Stimulated activated naive CD4-positive, alpha-beta T cell (primary cell): ENCODE results near the gene CC2D2B.
A peak's percentile ranks its signal among the peaks of the same experiment; 100 is the strongest.
"Not testable (repeated sequence)": the region's sequence is repeated elsewhere in the genome, so short reads cannot be mapped to it uniquely, and the experiment has no call there.

ENCODE experiments used
- DNase-seq, 6 experiments: peaks; one replicate each; lab custom pipeline; 2025; lab: John Stamatoyannopoulos, UW

The CC2D2B gene

DNA sequence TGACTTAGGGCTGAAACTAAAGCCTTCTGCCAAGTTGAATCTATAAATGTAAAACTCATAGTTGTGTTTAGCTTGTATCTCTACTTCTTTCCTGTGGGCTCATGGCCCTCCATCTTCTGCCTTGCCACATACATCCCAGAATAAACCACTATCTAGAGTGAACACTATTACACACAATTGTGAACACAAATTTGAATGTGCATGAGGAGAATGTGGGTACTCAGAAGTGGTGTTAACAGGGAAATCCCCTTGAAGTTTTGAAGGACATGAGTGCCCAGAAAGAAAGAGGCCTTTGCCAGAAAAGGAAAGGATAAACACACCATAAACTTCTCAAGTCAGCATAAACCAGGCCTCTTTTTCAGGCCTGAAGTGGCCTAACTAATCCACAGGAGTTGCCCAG is 115.4 kb downstream of the CC2D2B start:
- DNase-seq = no peak

DNA sequence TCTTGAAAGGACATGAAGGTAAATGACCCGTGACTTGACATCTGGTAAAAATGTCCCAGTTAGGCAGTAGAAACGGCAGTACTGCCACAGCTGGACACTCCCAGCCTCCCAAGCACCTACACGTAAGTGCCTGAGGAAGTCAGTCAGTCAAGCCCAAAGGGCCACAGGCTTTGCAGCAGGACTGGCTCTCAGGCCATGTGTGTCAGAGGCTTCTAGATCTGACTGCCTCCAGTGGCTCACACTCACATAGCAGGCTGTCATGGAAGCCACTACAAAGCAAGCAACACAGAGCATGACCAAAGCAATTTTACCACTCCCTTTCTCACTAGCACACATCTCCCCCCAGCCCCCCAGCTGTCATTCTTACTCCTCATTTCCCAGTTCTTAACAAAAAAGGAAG is 117.8 kb downstream of the CC2D2B start:
- no peak for DNase-seq

- no peak for DNase-seq
These were observed 126.8 kb downstream of the CC2D2B start for GRCh38 chr10:96034625-96035024.

DNA sequence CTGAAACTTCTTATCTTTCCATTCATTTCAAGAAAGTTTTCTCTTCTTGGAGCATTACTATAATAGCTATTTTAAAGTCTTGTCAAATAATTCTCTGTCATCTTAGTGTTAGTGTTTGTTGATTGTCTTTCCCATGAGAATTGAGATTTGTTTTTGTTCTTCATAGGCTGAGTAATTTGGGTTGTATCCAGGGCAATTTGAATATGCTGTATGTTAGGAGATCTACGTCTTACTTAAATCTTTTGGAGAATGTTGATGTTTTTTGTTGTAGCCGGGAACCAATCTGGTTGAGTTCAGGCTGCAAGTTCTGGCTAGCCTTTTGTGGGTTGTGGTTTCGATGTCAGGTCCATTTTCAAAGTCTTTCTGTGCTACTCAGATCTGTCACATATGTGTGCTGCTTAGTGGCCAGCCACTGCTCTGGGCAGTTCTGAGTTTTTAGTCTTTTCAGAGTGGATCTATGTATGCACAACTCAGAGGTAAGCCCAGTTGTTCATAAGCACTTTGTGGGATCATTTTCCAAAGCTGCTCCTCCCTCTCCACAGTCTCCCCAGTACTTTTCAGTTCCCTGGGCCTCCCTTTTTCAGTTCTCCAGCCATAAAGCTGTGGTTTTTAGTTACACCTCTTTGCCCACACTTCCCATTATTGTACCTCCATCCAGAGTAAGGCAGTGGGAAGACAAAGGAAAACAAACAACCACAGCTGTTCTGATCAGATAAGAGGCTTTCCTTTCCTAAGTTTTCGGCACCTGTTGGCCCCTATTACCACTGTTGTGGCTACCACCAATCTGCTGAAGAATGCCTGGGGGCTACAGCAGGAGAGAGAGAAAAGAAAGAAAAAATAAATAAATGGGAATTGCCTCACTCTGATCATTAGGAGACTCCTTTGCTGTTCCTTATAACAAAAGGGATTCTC is 131.0 kb downstream of the CC2D2B start:
- no peak for DNase-seq

GRCh38 chr10:96041146-96041545 is 133.4 kb downstream of the CC2D2B start:
- no peak for DNase-seq

- peak; percentile 68 to 85 (median 78) for DNase-seq
These were observed 135.5 kb downstream of the CC2D2B start, which contains the start of gene CCNJ for GRCh38 chr10:96043033-96043892. Gene CCNJ, plus strand, starts transcription at chr10:96043583. Its CDS starts 811 bp downstream, at chr10:96044394.

- DNase-seq = peak; percentile 22 to 74 (median 46)
These were observed 136.3 kb downstream of the CC2D2B start for GRCh38 chr10:96043893-96044715.

GRCh38 chr10:96044736-96045135 is 137.0 kb downstream of the CC2D2B start:
- no peak for DNase-seq

DNA sequence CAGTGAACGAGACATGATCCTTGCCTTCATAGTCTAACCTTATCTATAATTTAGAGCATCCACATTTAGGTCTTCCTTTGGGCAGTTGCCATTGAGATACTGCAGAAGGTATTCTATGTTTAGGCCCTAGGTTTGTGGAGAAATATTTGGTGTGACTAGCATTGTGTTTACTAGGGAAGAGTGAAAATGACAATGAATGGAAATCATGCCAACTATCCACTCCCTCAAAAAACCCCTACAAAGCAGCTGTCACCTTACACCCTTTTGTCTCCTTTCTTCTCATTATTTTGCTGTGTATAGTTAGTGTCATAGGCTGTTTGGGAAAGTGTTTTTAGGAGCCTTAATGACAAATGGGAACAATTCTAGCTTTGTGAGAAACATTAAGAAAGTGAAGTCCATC is 138.8 kb downstream of the CC2D2B start:
- DNase-seq = no peak

DNA sequence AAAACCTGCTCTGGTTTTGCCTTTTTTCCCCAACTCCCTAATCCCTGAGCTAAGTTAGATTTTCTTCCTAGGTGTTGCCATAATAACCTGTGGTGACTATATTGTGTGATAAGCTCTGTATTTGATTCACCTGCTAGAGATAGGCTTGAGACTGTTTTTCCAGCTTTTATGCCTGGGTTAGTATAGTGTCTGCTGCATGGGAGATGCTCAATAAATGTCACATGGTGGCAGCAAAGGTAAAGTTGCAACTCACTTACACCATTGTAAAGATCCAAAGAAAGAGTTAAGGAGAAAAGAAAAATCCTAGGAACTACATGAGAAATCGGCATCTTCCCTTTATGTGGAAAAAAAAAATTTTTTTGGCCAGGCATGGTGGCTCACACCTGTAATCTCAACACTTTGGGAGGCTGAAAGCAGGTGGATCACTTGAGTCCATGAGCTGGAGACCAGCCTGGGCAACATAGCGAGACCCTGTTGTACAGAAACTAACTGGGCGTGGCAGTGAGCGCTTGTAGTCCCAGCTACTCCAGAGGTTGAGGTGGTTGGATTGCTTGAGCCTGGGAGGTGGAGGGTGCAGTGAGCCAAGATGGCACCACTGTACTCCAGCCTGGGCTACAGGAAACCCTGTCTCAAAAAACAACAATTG is 139.4 kb downstream of the CC2D2B start:
- no peak for DNase-seq

DNA sequence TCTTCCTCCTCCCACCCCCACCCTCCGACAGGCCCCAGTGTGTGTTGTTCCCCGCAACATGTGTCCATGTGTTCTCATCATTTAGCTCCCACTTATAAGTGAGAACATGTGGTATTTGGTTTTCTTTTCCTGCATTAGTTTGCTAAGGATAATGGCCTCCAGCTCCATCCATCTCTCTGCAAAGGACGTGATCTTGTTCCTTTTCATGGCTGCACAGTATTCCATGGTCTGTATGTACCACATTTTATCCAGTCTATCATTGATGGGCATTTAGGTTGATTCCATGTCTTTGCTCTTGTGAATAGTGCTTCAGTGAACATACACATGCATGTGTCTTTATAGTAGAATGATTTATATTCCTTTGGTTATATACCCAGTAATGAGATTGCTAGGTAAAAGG is 140.2 kb downstream of the CC2D2B start:
- not testable (repeated sequence) for DNase-seq

- DNase-seq = no peak
These were observed 141.6 kb downstream of the CC2D2B start for GRCh38 chr10:96049340-96049739.

GRCh38 chr10:96053985-96054384 is 146.2 kb downstream of the CC2D2B start:
- DNase-seq = no peak

- no peak for DNase-seq
These were observed 149.0 kb downstream of the CC2D2B start for GRCh38 chr10:96056787-96057186.

DNA sequence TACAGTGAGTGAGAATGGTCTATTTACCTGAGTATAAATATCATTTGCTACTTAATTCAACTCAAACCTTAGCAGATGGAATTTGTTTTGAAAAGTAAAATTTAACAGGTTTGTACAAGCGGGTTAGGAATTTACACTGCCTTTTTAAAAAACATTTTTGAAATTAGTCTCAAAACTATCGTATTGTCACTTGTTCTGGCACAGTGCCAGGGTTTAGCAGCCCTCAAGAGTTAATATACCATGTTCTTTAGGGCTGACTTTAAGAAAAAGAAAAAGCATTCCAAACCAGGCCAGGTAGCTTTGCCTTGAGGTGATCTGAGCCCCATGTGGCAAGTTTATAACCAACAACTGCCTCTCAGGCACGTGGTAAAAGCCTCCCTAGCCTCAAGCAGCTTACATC is 153.5 kb downstream of the CC2D2B start:
- DNase-seq = no peak

- no peak for DNase-seq
These were observed 164.9 kb downstream of the CC2D2B start for GRCh38 chr10:96072674-96073073.

DNA sequence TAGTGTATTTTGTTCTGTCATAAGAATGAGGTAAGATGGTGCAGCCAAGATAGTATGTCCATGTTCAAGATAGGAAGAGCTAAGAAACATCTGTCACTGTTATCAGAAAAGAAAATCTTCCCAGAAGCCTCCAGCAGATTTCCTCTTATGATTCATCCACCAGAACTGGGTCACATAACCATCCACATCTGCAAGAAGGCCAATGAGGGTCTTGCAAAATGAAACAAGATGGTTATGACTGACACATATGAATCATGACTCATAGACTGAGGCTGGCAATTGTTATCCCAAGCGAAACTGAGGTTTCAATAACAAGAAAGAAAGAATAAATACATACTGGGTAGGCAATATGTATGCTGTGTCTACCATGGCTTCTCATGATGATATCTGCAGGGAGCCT is 165.9 kb downstream of the CC2D2B start:
- no peak for DNase-seq

DNA sequence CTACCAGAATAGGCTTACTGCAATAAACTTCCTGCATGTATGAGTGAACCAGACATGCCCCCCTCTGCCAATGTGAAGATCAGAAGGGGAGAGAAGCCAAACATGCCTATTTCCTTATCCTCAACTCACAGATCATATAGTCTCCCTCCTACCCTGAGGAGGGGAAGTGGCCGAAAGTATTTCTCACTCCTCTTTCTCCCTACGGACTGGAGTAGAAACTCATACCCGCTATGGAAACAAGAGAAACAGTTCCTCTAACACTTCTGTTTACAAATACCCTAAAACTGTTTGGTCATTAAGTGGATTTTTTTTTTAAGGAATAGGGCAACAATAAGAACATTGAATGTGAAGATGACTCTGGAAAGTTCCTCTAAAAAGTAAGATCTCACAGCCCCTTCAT is 167.0 kb downstream of the CC2D2B start:
- no peak for DNase-seq

- no peak for DNase-seq
These were observed 168.2 kb downstream of the CC2D2B start for GRCh38 chr10:96075977-96076376.

DNA sequence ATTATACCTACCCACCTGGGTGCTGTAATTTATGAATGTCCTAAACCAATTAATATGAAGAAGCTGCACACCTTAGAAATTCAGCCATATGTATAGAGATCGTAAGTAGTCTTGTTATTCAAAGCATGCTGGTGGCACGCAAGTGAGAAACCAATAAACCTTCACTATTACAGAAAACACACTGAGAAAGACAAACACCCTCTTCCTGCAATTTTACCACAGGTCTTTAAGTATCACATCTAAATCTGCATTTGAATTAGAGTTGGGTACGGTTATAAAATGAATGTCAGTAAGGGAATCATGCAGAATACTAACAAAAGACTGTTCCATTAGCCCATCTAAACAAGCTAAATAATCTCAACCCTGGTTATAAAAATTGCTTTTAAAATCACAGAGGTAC is 169.4 kb downstream of the CC2D2B start:
- DNase-seq = no peak

- no peak for DNase-seq
These were observed 174.4 kb downstream of the CC2D2B start for GRCh38 chr10:96082153-96082552.
